ENCODE measurements around the gene CDKAL1. TPM values are rescaled to one million over a fixed set of nuclear protein-coding genes. Genes with fewer than 3 reads are reported as not detected.
"Not testable (repeated sequence)": the region's sequence is repeated elsewhere in the genome, so short reads cannot be mapped to it uniquely, and the experiment has no call there.

Gene CDKAL1
- total RNA-seq, 1 experiment from 2014 or later, result 20.6 TPM

DNA sequence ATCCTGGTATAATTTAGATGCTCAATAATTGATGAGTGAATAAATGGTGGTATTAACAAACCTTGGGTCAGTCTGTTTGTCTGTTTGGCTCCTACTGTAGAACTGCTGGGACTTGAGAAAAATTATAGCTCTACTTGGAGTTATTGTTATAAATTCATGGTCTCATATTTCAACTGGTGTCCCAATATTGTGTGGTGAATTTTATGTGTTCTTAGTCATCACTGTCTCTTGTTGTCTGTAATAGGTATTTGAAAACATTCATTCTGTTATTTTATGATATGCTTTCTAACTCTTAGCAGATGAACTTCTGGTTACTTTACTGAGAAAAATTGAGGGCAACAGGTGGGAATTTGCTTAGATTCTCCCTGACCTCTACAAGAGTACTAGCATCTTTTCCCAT lies 221.4 kb downstream of the CDKAL1 start (continued):
- TF ChIP-seq, protein P1, sequence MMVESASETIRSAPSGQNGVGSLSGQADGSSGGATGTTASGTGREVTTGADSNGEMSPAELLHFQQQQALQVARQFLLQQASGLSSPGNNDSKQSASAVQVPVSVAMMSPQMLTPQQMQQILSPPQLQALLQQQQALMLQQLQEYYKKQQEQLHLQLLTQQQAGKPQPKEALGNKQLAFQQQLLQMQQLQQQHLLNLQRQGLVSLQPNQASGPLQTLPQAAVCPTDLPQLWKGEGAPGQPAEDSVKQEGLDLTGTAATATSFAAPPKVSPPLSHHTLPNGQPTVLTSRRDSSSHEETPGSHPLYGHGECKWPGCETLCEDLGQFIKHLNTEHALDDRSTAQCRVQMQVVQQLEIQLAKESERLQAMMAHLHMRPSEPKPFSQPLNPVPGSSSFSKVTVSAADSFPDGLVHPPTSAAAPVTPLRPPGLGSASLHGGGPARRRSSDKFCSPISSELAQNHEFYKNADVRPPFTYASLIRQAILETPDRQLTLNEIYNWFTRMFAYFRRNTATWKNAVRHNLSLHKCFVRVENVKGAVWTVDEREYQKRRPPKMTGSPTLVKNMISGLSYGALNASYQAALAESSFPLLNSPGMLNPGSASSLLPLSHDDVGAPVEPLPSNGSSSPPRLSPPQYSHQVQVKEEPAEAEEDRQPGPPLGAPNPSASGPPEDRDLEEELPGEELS (CRISPR knock-in tag; IDR thresholded peaks at IDR 0.05), result no peak
- TF ChIP-seq HMGA2 (CRISPR knock-in tag; IDR thresholded peaks at IDR 0.05), result no peak

DNA sequence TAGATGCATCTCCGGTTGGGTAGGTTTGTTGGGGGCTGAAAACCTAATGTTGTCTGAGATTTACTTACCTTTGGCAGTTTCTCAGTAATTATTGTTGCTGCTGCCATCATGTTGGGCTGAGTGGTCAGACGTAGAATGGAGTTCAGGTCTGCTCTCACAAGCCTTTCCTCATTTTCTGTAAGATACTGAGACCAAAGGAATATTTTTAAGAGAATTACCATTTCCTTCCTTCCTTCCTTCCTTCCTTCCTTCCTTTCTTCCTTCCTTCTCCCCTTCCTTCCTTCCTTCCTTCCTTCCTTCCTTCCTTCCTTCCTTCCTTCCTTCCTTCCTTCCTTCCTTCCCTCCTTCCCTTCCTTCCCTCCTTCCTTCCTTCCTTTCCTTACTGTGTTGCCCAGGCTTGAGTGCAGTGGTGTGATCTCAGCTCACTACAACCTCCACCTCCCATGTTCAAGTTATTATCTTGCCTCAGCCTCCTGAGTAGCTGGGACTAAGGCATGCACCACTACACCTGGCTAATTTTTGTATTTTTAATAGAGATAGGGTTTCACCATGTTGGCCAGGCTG lies 222.4 kb downstream of the CDKAL1 start:
- DNase-seq (ENCODE audit: low spot score); H3K27ac Mint-ChIP-seq; ATAC-seq; H3K4me3 Mint-ChIP-seq; CTCF ChIA-PET; H3K4me1 Mint-ChIP-seq; POLR2A ChIA-PET; H3K27me3 Mint-ChIP-seq (ENCODE audit: low read depth): not testable (repeated sequence)
- Mint-ChIP-seq H3K9me3 (peaks cover 13% of the 10 kb centered on the region), H3K36me3 (peaks cover 15% of the 10 kb centered on the region)

DNA sequence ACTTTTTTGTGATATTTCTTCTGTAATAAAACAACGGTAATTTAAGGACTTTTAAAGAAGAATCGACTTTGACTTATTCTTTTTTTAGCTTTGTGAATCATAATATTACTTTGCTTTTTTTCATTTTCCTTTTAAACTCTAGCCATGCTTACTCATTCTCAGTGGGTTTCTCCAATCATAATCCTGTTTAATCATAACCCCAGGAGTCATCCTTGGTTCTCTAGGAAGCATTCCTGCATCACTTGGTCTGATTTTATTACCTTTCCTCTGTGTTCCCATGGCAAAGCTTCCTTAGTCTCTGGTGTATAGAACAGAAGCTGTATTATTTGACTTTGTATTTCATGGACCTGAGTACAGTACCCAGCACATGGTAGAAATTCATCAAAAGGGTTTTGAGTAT lies 223.5 kb downstream of the CDKAL1 start:
- ATAC-seq, result no peak
- H3K27ac Mint-ChIP-seq, result no peak overlapping the region
- no peaks in the 10 kb centered on the region for H3K27me3 Mint-ChIP-seq (ENCODE audit: low read depth)
- CTCF ChIA-PET, result no interaction called here
- H3K4me3 Mint-ChIP-seq, result no peak overlapping the region
- POLR2A ChIA-PET, result no interaction called here
- TF ChIP-seq, protein P2, sequence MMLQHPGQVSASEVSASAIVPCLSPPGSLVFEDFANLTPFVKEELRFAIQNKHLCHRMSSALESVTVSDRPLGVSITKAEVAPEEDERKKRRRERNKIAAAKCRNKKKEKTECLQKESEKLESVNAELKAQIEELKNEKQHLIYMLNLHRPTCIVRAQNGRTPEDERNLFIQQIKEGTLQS (CRISPR knock-in tag; conservative IDR thresholded peaks at IDR 0.05), result no peak
- TF ChIP-seq ZNF121 (CRISPR knock-in tag; IDR thresholded peaks at IDR 0.05) (no peak), MXD4 (CRISPR knock-in tag; IDR thresholded peaks at IDR 0.05; ENCODE audit: borderline replicate concordance) (no peak), NR1H2 (CRISPR knock-in tag; IDR thresholded peaks at IDR 0.05) (no peak), SP1 (CRISPR knock-in tag; conservative IDR thresholded peaks at IDR 0.05) (no peak), SOX15 (CRISPR knock-in tag; IDR thresholded peaks at IDR 0.05) (no peak)
- TF ChIP-seq, protein P3, sequence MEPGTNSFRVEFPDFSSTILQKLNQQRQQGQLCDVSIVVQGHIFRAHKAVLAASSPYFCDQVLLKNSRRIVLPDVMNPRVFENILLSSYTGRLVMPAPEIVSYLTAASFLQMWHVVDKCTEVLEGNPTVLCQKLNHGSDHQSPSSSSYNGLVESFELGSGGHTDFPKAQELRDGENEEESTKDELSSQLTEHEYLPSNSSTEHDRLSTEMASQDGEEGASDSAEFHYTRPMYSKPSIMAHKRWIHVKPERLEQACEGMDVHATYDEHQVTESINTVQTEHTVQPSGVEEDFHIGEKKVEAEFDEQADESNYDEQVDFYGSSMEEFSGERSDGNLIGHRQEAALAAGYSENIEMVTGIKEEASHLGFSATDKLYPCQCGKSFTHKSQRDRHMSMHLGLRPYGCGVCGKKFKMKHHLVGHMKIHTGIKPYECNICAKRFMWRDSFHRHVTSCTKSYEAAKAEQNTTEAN (CRISPR knock-in tag; IDR thresholded peaks at IDR 0.05), result no peak
- TF ChIP-seq, protein P4, sequence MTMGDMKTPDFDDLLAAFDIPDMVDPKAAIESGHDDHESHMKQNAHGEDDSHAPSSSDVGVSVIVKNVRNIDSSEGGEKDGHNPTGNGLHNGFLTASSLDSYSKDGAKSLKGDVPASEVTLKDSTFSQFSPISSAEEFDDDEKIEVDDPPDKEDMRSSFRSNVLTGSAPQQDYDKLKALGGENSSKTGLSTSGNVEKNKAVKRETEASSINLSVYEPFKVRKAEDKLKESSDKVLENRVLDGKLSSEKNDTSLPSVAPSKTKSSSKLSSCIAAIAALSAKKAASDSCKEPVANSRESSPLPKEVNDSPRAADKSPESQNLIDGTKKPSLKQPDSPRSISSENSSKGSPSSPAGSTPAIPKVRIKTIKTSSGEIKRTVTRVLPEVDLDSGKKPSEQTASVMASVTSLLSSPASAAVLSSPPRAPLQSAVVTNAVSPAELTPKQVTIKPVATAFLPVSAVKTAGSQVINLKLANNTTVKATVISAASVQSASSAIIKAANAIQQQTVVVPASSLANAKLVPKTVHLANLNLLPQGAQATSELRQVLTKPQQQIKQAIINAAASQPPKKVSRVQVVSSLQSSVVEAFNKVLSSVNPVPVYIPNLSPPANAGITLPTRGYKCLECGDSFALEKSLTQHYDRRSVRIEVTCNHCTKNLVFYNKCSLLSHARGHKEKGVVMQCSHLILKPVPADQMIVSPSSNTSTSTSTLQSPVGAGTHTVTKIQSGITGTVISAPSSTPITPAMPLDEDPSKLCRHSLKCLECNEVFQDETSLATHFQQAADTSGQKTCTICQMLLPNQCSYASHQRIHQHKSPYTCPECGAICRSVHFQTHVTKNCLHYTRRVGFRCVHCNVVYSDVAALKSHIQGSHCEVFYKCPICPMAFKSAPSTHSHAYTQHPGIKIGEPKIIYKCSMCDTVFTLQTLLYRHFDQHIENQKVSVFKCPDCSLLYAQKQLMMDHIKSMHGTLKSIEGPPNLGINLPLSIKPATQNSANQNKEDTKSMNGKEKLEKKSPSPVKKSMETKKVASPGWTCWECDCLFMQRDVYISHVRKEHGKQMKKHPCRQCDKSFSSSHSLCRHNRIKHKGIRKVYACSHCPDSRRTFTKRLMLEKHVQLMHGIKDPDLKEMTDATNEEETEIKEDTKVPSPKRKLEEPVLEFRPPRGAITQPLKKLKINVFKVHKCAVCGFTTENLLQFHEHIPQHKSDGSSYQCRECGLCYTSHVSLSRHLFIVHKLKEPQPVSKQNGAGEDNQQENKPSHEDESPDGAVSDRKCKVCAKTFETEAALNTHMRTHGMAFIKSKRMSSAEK (CRISPR knock-in tag; IDR thresholded peaks at IDR 0.05; ENCODE audit: borderline replicate concordance), result no peak
- TF ChIP-seq, protein P5, sequence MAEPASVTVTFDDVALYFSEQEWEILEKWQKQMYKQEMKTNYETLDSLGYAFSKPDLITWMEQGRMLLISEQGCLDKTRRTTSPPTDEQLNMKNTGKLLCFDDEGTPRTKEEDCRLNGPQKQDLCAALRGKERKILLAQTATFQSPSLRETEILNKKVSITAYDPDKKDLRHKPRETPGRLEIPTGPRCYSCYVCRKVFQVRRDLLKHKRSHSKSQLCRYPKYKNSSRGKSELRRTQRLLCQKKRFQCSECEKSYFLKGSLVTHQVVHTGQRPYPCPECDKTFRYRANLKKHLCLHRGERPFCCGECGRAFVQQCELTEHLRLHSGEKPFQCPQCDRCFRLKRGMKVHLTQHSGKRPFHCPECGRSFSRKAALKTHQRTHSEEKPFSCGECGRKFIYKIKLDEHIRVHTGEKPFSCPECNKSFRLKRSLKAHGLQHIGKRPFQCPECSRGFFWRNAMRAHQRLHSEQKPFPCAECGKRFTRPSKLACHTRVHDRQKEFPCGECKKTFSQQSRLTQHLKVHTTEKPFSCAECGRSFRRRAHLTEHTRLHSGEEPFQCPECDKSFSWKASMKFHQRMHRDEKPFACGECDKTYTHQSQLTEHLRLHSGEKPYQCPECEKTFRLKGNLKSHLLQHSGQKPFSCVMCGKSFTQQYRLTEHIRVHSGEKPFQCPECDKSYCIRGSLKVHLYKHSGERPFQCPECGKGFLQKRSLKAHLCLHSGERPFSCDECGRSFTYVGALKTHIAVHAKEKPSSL (CRISPR knock-in tag; conservative IDR thresholded peaks at IDR 0.05), result no peak
- no peak for DNase-seq (ENCODE audit: low spot score)
- peaks cover 15% of the 10 kb centered on the region for H3K36me3 Mint-ChIP-seq
- H3K9me3 Mint-ChIP-seq, result peaks cover 13% of the 10 kb centered on the region
- H3K4me1 Mint-ChIP-seq, result peaks cover 6% of the 10 kb centered on the region
